ENCODE data around the gene MEP1A. TPM values are rescaled to one million over a fixed set of nuclear protein-coding genes. Genes with fewer than 3 reads are reported as not detected.
"Not testable (repeated sequence)": the region's sequence is repeated elsewhere in the genome, so short reads cannot be mapped to it uniquely, and the experiment has no call there.

Gene MEP1A
- total RNA-seq, 1 donor from 2014 or later, result not detected

GRCh38 chr6:46757214-46757596 is 36.0 kb upstream of the MEP1A start:
- no peak for DNase-seq (ENCODE audit: low spot score)
- H3K4me3 Mint-ChIP-seq (ENCODE audit: unreplicated experiment), result no peak overlapping the region
- no peaks in the 10 kb centered on the region for H3K9me3 Mint-ChIP-seq (ENCODE audit: low read depth)
- no peaks in the 10 kb centered on the region for H3K27me3 Mint-ChIP-seq (ENCODE audit: low read depth)
- no peak overlapping the region for H3K27ac Mint-ChIP-seq (ENCODE audit: unreplicated experiment)
- TF ChIP-seq CTCF (IDR thresholded peaks at IDR 0.05), result no peak
- no peaks in the 10 kb centered on the region for H3K36me3 Mint-ChIP-seq (ENCODE audit: low read depth)
- no peaks in the 10 kb centered on the region for H3K4me1 Mint-ChIP-seq (ENCODE audit: low read depth)

DNA sequence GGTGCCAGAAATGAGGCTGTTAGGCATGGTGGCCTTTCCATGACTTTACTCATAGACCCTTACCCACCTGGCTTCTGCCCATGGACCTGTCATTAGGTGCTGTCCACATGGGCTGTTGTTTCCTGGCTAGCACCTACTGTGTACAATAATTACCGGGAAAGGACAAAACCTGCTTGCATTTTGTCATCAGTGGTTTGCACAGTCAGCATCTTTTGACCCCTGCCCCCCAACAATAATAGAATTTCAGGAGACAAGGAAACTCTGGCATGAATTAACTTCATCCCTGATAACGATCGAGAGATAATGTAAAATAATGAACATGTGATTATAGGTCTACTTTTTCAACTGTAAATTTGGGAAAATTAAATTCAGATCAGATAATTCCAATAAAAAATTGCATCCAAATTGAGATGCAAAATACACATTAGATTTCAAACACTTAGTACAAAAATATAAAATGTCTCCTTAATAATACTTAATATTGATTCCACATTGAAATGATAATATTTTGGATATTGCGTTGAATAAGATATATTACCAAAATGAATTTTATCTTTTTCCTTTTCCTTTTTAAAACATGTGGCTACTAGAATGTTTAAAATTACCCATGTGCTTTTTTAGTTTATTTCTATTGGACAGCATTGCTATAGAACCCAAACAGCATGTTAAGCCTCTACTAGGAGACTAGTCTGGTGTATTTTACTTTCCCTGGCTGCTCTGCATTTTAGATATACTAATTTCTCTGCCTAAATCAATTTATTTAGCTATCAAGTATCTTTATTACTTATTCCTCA is 34.0 kb upstream of the MEP1A start:
- Mint-ChIP-seq H3K9me3 (ENCODE audit: low read depth) (no peaks in the 10 kb centered on the region), H3K27me3 (ENCODE audit: low read depth) (no peaks in the 10 kb centered on the region), H3K4me3 (ENCODE audit: unreplicated experiment) (no peak overlapping the region), H3K27ac (ENCODE audit: unreplicated experiment) (no peak overlapping the region), H3K4me1 (ENCODE audit: low read depth) (no peaks in the 10 kb centered on the region), H3K36me3 (ENCODE audit: low read depth) (no peaks in the 10 kb centered on the region)
- no peak for TF ChIP-seq CTCF (IDR thresholded peaks at IDR 0.05)
- DNase-seq (ENCODE audit: low spot score), result no peak

- H3K9me3 Mint-ChIP-seq (ENCODE audit: low read depth), result no peaks in the 10 kb centered on the region
- no peak overlapping the region for H3K4me3 Mint-ChIP-seq (ENCODE audit: unreplicated experiment)
- H3K36me3 Mint-ChIP-seq (ENCODE audit: low read depth), result no peaks in the 10 kb centered on the region
- no peaks in the 10 kb centered on the region for H3K4me1 Mint-ChIP-seq (ENCODE audit: low read depth)
- TF ChIP-seq CTCF (IDR thresholded peaks at IDR 0.05), result no peak
- no peak overlapping the region for H3K27ac Mint-ChIP-seq (ENCODE audit: unreplicated experiment)
- no peaks in the 10 kb centered on the region for H3K27me3 Mint-ChIP-seq (ENCODE audit: low read depth)
- DNase-seq (ENCODE audit: low spot score), result no peak
Observed at GRCh38 chr6:46760925-46761324, 32.3 kb upstream of the MEP1A start.

DNA sequence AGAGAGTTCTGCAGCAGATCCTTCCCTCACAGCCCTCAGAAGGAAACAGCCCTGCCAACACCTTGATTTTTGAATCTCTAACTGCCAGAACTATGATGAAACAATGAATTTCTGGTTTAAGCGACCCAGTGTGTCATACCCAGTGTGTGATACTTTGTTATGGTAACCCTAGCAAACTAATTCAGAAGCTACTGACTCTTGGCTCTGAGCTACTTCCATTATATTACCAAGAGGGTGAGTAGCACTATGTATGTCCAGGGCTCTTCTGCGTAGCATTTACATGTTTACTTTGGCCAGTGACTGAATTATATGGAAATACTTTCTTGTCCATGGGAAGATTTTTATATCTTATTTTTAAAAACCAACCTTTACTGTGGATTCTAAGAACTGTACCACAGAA is 29.7 kb upstream of the MEP1A start:
- H3K4me3 Mint-ChIP-seq (ENCODE audit: unreplicated experiment), result no peak overlapping the region
- no peaks in the 10 kb centered on the region for H3K36me3 Mint-ChIP-seq (ENCODE audit: low read depth)
- H3K9me3 Mint-ChIP-seq (ENCODE audit: low read depth), result peaks cover 12% of the 10 kb centered on the region
- no peaks in the 10 kb centered on the region for H3K4me1 Mint-ChIP-seq (ENCODE audit: low read depth)
- DNase-seq (ENCODE audit: low spot score), result no peak
- H3K27me3 Mint-ChIP-seq (ENCODE audit: low read depth), result no peaks in the 10 kb centered on the region
- H3K27ac Mint-ChIP-seq (ENCODE audit: unreplicated experiment), result no peak overlapping the region
- no peak for TF ChIP-seq CTCF (IDR thresholded peaks at IDR 0.05)

DNA sequence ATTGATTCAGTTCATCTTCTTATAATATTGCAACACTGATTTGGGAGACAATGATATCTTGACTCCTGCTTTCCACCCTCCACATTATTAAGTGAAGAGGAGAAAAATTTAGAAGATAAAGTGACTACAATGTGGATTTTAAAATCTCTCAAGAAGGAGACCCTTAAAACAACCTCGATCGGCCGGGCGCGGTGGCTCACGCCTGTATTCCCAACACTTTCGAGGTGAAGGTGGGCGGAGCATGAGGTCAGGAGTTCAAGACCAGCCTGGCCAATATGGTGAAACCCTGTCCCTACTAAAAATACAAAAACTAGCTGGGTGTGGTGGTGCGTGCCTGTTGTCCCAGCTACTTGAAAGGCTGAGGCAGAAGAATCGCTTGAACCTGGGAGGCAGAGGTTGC is 28.9 kb upstream of the MEP1A start:
- not testable (repeated sequence) for H3K27me3 Mint-ChIP-seq (ENCODE audit: low read depth); H3K4me3 Mint-ChIP-seq (ENCODE audit: unreplicated experiment); H3K36me3 Mint-ChIP-seq (ENCODE audit: low read depth); H3K27ac Mint-ChIP-seq (ENCODE audit: unreplicated experiment); DNase-seq (ENCODE audit: low spot score); H3K4me1 Mint-ChIP-seq (ENCODE audit: low read depth)
- H3K9me3 Mint-ChIP-seq (ENCODE audit: low read depth), result peaks cover 12% of the 10 kb centered on the region

DNA sequence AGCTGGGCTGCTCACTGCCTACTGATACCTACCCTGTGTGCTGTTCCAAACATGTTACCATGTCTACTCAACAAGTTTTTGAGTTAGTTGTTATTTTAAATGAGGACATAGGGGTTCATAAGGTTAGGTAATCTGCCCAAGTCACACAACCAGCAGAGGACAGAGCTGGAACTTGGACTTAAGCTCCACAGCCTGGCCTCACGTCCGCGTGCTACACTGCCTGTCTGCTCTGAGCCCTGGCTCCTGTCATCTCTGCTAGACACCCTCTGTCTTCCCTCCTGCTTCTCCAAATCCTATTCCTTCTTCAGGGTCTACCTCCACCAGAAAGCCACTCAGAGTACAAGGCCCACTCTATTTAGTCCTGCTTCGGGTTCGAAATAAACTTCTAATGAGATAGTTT is 28.2 kb upstream of the MEP1A start:
- peaks cover 5% of the 10 kb centered on the region for H3K27me3 Mint-ChIP-seq (ENCODE audit: low read depth)
- no peak for TF ChIP-seq CTCF (IDR thresholded peaks at IDR 0.05)
- peaks cover 12% of the 10 kb centered on the region for H3K9me3 Mint-ChIP-seq (ENCODE audit: low read depth)
- no peak for DNase-seq (ENCODE audit: low spot score)
- H3K27ac Mint-ChIP-seq (ENCODE audit: unreplicated experiment), result no peak overlapping the region
- H3K4me1 Mint-ChIP-seq (ENCODE audit: low read depth), result no peaks in the 10 kb centered on the region
- no peaks in the 10 kb centered on the region for H3K36me3 Mint-ChIP-seq (ENCODE audit: low read depth)
- H3K4me3 Mint-ChIP-seq (ENCODE audit: unreplicated experiment), result no peak overlapping the region
